GM12878 (cell line): ENCODE data around the gene KIF26A. TPM values are rescaled to one million over a fixed set of nuclear protein-coding genes. Genes with fewer than 3 reads are reported as not detected.

Experiments
- ATAC-seq: fragments of 200-7000 bp; cut with Tn5 transposase; 3 replicates; pipeline ENCODE4 v1.9.1; 2020; ENCODE audit warnings: mild to moderate bottlenecking, moderate library complexity
- BruUV-seq: library from RNA; stranded (reverse); fragments of 400-500 nt; replicated peaks from 2 replicates; lab custom pipeline; 2021; lab: Mats Ljungman, UMichigan
- CTCF ChIA-PET: fragments of 300-600 bp; sonication (Branson Sonifier 250); formaldehyde crosslinking; extraction: SDS; loops from one replicate; lab custom pipeline; 2021; ENCODE audit warnings: inconsistent platforms; lab: Yijun Ruan, JAX
- POLR2A ChIA-PET: fragments of 350-600 bp; formaldehyde crosslinking; extraction: SDS; loops from one replicate; lab custom pipeline; 2021; ENCODE audit warnings: inconsistent platforms; lab: Charles Lee
- RAD21 ChIA-PET: fragments of 300-600 bp; sonication (Branson Sonifier 250); formaldehyde crosslinking; loops from one replicate; lab custom pipeline; 2023; ENCODE audit warnings: antibody characterized with exemption; ENCODE audit not compliant: unreplicated experiment; lab: Charles Lee
- SMC1A ChIA-PET: fragments of 300-600 bp; sonication (Branson Sonifier 250); formaldehyde crosslinking; loops from one replicate; lab custom pipeline; 2023; ENCODE audit not compliant: unreplicated experiment, uncharacterized antibody; lab: Charles Lee
- DNase-seq: peaks from one replicate; pipeline ENCODE4 v3.0.0-alpha.2; 2011; ENCODE audit warnings: low read depth, low spot score
- FAIRE-seq: peaks from 3 replicates; lab custom pipeline; 2011; peaks lifted over from hg19 to GRCh38; lab: Jason Lieb, UNC
- H2AFZ ChIP-seq: 2 replicates; pipeline ENCODE4 v1.6.0; 2011; ENCODE audit warnings: low read depth, low read length, control low read depth; ENCODE audit not compliant: control insufficient read depth
- H3K27ac ChIP-seq: 2 replicates; pipeline ENCODE4 v1.5.1; 2011; ENCODE audit warnings: control low read depth; ENCODE audit not compliant: control insufficient read depth, insufficient read depth
- H3K27me3 ChIP-seq, 2 experiments: replicated peaks in 1 of 2; 2 replicates each; pipeline versions ENCODE4 v1.6.0 to v1.6.1; 2011; ENCODE audit warnings: low read length in 1 of 2; ENCODE audit not compliant: control insufficient read depth in 2 of 2, insufficient read depth in 2 of 2
- H3K36me3 ChIP-seq, 2 experiments: 2 replicates each; pipeline ENCODE4 v1.5.1; 2011; ENCODE audit warnings: low read length in 1 of 2; ENCODE audit not compliant: control insufficient read depth in 2 of 2, insufficient read depth in 2 of 2
- H3K4me1 ChIP-seq: 2 replicates; pipeline ENCODE4 v1.6.1; 2011; ENCODE audit warnings: mild to moderate bottlenecking, low read length, moderate library complexity, mixed read lengths; ENCODE audit not compliant: control insufficient read depth, insufficient read depth
- H3K4me2 ChIP-seq: 2 replicates; pipeline ENCODE4 v1.6.0; 2011; ENCODE audit warnings: control low read depth; ENCODE audit not compliant: control insufficient read depth, insufficient read depth
- H3K4me3 ChIP-seq: fragments of 200-600 bp; sonication (generic); 2 replicates; pipeline ENCODE4 v1.5.1; 2016
- H3K79me2 ChIP-seq: 2 replicates; pipeline ENCODE4 v1.6.0; 2011; ENCODE audit warnings: low read length; ENCODE audit not compliant: control insufficient read depth, insufficient read depth
- H3K9ac ChIP-seq: 2 replicates; pipeline ENCODE4 v1.8.0; 2011; ENCODE audit warnings: low read length, control low read depth, mixed read lengths; ENCODE audit not compliant: control insufficient read depth, insufficient read depth
- H3K9me3 ChIP-seq: replicated peaks from 3 replicates; pipeline ENCODE4 v1.5.1; 2011; ENCODE audit warnings: mild to moderate bottlenecking, low read length; ENCODE audit not compliant: control insufficient read depth, insufficient read depth
- H4K20me1 ChIP-seq: 2 replicates; pipeline ENCODE4 v1.6.0; 2011; ENCODE audit not compliant: control insufficient read depth, insufficient read depth
- BCL11A ChIP-seq: IDR thresholded peaks from 2 replicates; pipeline ENCODE4 v1.6.1; 2011; ENCODE audit warnings: low read depth, low read length
- GATAD2B ChIP-seq: fragments of 450-650 bp; conservative IDR thresholded peaks from 2 replicates; pipeline ENCODE4 v1.6.1; 2017; ENCODE audit warnings: low read depth, mild to moderate bottlenecking, moderate library complexity
- IRF4 ChIP-seq: IDR thresholded peaks from 2 replicates; pipeline ENCODE4 v1.6.1; 2011; ENCODE audit warnings: low read depth, low read length
- RB1 ChIP-seq: fragments of 450-650 bp; formaldehyde crosslinking; IDR thresholded peaks from 2 replicates; pipeline ENCODE4 v1.6.1; 2017; ENCODE audit warnings: mild to moderate bottlenecking, borderline replicate concordance
- REST ChIP-seq: IDR thresholded peaks from 2 replicates; pipeline ENCODE4 v1.6.1; 2012; ENCODE audit warnings: mild to moderate bottlenecking, low read depth, low read length
- ZNF207 ChIP-seq: fragments of 450-650 bp; IDR thresholded peaks from 2 replicates; pipeline ENCODE4 v1.6.1; 2014; ENCODE audit warnings: antibody characterized with exemption, mild to moderate bottlenecking, borderline replicate concordance
- WGBS: methylation state at CpG from one replicate; pipeline ENCODE4 v1.1.6; 2016; ENCODE audit warnings: low lambda C conversion rate; ENCODE audit not compliant: insufficient replicate concordance, insufficient coverage; ENCODE audit errors: missing lambda C conversion rate; 5-methylcytosine and 5-hydroxymethylcytosine counted together
- in situ Hi-C: fragments of 300-500 bp; cut with MboI; formaldehyde crosslinking; loops from 9 replicates; pipeline ENCODE4 v1.14.3; 2018; ENCODE audit warnings: mixed read lengths
- intact Hi-C: fragments of 100-400 bp; cut with micrococcal nuclease; formaldehyde crosslinking; loops from one replicate; pipeline ENCODE4 v1.14.2; 2022; ENCODE audit not compliant: unreplicated experiment
- polyA plus RNA-seq, 11 experiments: library from polyadenylated mRNA; depleted of rRNA in 4 of 11; unstranded in 6 of 11; stranded (reverse) in 5 of 11; fragments of >200 nt; fragmentation: Nextera tagmentation in 4 of 11; fragmentation: Illumina TruSeq in 1 of 11; extraction: Ambion mirVana in 4 of 11; extraction: Trizol in 1 of 11; gene quantifications; 1 replicate in 1 of 11; 2 replicates in 10 of 11; pipeline versions ENCODE4 v1.2.1 to v1.2.3, GENCODE V29; 2011 to 2016; ENCODE audit warnings: inconsistent platforms in 2 of 11, missing spikeins in 2 of 11, low read depth in 1 of 11
- total RNA-seq, 4 experiments: library from RNA; depleted of rRNA in 3 of 4; stranded (reverse); fragments of >200 nt in 3 of 4; fragmentation: Illumina TruSeq in 1 of 4; extraction: Trizol in 1 of 4; gene quantifications; 2 replicates each; pipeline versions ENCODE4 v1.2.1 to v1.2.3, GENCODE V29; 2013 to 2021
- TF ChIP-seq, protein P1 (sequence below): fragments of 150-350 bp; IDR thresholded peaks from 2 replicates; pipeline ENCODE4 v1.6.1; 2016; ENCODE audit warnings: low read depth, low read length

Gene KIF26A
- total and polyA plus RNA-seq, 10 of the 15 experiments (the other 5 are each of a cell fraction or from before 2014, with no cell fraction given): 0.05 TPM; not detected in 9

DNA sequence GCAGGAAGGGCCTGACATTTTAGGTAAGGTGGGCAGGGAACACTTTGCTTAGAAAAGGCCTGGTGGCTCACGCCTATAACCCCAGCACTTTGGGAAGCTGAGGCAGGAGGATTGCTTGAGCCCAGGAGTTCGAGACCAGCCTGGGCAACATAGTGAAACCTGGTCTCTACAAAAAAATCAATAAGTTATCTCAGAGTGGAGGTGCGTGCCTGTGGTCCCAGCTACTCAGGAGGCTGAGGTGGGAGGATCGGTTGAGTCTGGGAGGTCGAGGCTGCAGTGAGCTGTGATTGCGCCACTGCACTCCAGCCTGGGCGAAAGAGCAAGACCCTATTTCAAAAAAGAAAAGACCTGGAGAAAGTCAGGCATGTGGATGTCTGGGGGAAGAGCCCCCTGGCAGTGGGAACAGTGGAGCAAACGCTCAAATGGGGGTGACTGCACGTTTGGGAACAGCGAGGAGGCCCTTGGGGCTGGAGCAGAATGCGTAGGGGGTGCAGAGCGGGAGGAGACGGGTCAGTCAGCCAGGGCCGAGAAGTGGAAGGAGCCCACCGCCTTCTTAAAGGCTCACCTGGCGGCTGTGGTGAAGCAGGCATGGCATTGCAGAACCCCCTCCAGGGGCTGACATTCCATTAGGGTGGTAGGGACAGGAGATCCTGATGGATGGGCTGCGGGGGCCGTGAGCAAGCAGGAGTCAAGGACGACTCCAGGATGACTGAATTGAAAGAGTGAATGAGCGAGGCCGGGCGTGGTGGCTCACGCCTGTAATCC, 6.2 kb upstream of the KIF26A start (continued):
- no peak for TF ChIP-seq RB1
- TF ChIP-seq, protein P1, sequence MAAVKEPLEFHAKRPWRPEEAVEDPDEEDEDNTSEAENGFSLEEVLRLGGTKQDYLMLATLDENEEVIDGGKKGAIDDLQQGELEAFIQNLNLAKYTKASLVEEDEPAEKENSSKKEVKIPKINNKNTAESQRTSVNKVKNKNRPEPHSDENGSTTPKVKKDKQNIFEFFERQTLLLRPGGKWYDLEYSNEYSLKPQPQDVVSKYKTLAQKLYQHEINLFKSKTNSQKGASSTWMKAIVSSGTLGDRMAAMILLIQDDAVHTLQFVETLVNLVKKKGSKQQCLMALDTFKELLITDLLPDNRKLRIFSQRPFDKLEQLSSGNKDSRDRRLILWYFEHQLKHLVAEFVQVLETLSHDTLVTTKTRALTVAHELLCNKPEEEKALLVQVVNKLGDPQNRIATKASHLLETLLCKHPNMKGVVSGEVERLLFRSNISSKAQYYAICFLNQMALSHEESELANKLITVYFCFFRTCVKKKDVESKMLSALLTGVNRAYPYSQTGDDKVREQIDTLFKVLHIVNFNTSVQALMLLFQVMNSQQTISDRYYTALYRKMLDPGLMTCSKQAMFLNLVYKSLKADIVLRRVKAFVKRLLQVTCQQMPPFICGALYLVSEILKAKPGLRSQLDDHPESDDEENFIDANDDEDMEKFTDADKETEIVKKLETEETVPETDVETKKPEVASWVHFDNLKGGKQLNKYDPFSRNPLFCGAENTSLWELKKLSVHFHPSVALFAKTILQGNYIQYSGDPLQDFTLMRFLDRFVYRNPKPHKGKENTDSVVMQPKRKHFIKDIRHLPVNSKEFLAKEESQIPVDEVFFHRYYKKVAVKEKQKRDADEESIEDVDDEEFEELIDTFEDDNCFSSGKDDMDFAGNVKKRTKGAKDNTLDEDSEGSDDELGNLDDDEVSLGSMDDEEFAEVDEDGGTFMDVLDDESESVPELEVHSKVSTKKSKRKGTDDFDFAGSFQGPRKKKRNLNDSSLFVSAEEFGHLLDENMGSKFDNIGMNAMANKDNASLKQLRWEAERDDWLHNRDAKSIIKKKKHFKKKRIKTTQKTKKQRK: no peak
- no peak for TF ChIP-seq IRF4
- TF ChIP-seq GATAD2B: no peak
- no peak for TF ChIP-seq BCL11A

GRCh38 chr14:104132981-104133380, 5.4 kb upstream of the KIF26A start:
- Histone ChIP-seq H3K9ac (no peak overlapping the region), H2AFZ (no peak overlapping the region), H3K27ac (no peak overlapping the region), H3K36me3 (no peaks in the 10 kb centered on the region), H4K20me1 (no peaks in the 10 kb centered on the region), H3K4me2 (no peak overlapping the region), H3K79me2 (no peaks in the 10 kb centered on the region), H3K27me3 (peaks cover 10 to 15% of the 10 kb centered on the region in 2 experiments; a peak in 3 of 4 replicates), H3K4me1 (no peaks in the 10 kb centered on the region), H3K9me3 (no peaks in the 10 kb centered on the region; the same call in 1 of the 3 replicates)
- ChIA-PET RAD21 (no interaction called here), CTCF (no interaction called here), POLR2A (interaction anchor here (0.6 kb wide), 1 partner anchor 557 kb away, joined by 8 read pairs; no protein-coding TSS in a partner anchor), SMC1A (no interaction called here)
- FAIRE-seq (no peak), ATAC-seq (no peak), DNase-seq (no peak)
- in situ Hi-C loops (no loop called here), intact Hi-C loops (no loop called here)
- BruUV-seq: no TSS peak
- no peak for TF ChIP-seq ZNF207
- peak; percentile 54; the same call in 1 of the 2 replicates for TF ChIP-seq REST
- TF ChIP-seq, all 136 proteins: peak for 1
- 34% methylated on average over 7 of the region's 7 CpGs for WGBS
- H3K4me3 ChIP-seq: no peak overlapping the region
